GM23338 (cell line): ENCODE measurements around the gene IL1RN.

Experiments used
- EZH2 ChIP-seq: fragments of 200-600 bp; sonication (generic); IDR thresholded peaks from one replicate; pipeline ENCODE4 v1.8.0; 2017; ENCODE audit warnings: antibody characterized with exemption, mild to moderate bottlenecking, low read depth; ENCODE audit not compliant: unreplicated experiment
- EZH2phosphoT487 ChIP-seq: fragments of 200-600 bp; sonication (generic); IDR thresholded peaks from one replicate; pipeline ENCODE4 v1.8.1; 2018; ENCODE audit warnings: antibody characterized with exemption; ENCODE audit not compliant: unreplicated experiment
- JUNB ChIP-seq: IDR thresholded peaks from one replicate; pipeline ENCODE4 v1.6.1; 2016; ENCODE audit warnings: antibody characterized with exemption; ENCODE audit not compliant: unreplicated experiment
- NANOG ChIP-seq: IDR thresholded peaks from 2 replicates; pipeline ENCODE4 v1.6.1; 2016; ENCODE audit warnings: antibody characterized with exemption, borderline replicate concordance
- POLR2AphosphoS5 ChIP-seq: IDR thresholded peaks from 2 replicates; pipeline ENCODE4 v1.6.1; 2016; ENCODE audit warnings: antibody characterized with exemption, low read depth
- ZNF331 ChIP-seq: fragments of 250-450 bp; sonication (Bioruptor Pico); IDR thresholded peaks from 2 replicates; pipeline ENCODE4 v1.5.0; 2020; ENCODE audit warnings: low read depth, mild to moderate bottlenecking, moderate library complexity
- TF ChIP-seq, protein P1 (sequence below): fragments of 250-450 bp; sonication (Bioruptor Pico); IDR thresholded peaks from 2 replicates; pipeline ENCODE4 v1.5.0; 2020; ENCODE audit warnings: mild to moderate bottlenecking, moderate library complexity
- TF ChIP-seq, protein P2 (sequence below), 2 experiments: fragments of 200-600 bp in 1 of 2; sonication (generic) in 1 of 2; conservative IDR thresholded peaks; 2 replicates each; pipeline versions ENCODE4 v1.5.1 to v1.6.1; 2016 to 2017; ENCODE audit warnings: antibody characterized with exemption in 2 of 2, low read depth in 2 of 2, mild to moderate bottlenecking in 2 of 2, moderate library complexity in 1 of 2
- TF ChIP-seq, protein P3 (sequence below): IDR thresholded peaks from one replicate; pipeline ENCODE4 v1.6.1; 2018; ENCODE audit warnings: antibody characterized with exemption; ENCODE audit not compliant: unreplicated experiment
- TF ChIP-seq, protein P4 (sequence below): IDR thresholded peaks from 2 replicates; pipeline ENCODE4 v1.6.1; 2016; ENCODE audit warnings: antibody characterized with exemption

DNA sequence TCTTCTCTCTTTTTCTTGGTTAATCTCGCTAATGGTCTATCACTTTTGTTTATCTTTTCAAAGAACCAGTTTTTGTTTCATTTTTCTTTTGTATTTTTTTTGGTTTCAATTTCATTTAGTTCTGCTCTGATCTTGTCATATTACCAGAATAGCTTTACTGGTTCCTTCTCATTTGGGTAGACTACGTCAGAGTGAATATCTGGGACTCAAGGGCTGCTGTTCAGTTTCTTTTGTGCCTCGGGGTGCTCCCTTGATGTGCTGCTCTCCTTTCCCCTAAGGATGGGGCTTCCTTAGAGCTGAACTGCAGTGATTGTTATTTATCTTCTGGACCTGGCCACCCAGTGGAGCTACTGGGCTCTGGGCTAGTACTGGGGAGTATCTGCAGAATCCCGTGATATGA lies 29.4 kb upstream of the IL1RN start:
- TF ChIP-seq POLR2AphosphoS5 = no peak
- TF ChIP-seq, protein P1, sequence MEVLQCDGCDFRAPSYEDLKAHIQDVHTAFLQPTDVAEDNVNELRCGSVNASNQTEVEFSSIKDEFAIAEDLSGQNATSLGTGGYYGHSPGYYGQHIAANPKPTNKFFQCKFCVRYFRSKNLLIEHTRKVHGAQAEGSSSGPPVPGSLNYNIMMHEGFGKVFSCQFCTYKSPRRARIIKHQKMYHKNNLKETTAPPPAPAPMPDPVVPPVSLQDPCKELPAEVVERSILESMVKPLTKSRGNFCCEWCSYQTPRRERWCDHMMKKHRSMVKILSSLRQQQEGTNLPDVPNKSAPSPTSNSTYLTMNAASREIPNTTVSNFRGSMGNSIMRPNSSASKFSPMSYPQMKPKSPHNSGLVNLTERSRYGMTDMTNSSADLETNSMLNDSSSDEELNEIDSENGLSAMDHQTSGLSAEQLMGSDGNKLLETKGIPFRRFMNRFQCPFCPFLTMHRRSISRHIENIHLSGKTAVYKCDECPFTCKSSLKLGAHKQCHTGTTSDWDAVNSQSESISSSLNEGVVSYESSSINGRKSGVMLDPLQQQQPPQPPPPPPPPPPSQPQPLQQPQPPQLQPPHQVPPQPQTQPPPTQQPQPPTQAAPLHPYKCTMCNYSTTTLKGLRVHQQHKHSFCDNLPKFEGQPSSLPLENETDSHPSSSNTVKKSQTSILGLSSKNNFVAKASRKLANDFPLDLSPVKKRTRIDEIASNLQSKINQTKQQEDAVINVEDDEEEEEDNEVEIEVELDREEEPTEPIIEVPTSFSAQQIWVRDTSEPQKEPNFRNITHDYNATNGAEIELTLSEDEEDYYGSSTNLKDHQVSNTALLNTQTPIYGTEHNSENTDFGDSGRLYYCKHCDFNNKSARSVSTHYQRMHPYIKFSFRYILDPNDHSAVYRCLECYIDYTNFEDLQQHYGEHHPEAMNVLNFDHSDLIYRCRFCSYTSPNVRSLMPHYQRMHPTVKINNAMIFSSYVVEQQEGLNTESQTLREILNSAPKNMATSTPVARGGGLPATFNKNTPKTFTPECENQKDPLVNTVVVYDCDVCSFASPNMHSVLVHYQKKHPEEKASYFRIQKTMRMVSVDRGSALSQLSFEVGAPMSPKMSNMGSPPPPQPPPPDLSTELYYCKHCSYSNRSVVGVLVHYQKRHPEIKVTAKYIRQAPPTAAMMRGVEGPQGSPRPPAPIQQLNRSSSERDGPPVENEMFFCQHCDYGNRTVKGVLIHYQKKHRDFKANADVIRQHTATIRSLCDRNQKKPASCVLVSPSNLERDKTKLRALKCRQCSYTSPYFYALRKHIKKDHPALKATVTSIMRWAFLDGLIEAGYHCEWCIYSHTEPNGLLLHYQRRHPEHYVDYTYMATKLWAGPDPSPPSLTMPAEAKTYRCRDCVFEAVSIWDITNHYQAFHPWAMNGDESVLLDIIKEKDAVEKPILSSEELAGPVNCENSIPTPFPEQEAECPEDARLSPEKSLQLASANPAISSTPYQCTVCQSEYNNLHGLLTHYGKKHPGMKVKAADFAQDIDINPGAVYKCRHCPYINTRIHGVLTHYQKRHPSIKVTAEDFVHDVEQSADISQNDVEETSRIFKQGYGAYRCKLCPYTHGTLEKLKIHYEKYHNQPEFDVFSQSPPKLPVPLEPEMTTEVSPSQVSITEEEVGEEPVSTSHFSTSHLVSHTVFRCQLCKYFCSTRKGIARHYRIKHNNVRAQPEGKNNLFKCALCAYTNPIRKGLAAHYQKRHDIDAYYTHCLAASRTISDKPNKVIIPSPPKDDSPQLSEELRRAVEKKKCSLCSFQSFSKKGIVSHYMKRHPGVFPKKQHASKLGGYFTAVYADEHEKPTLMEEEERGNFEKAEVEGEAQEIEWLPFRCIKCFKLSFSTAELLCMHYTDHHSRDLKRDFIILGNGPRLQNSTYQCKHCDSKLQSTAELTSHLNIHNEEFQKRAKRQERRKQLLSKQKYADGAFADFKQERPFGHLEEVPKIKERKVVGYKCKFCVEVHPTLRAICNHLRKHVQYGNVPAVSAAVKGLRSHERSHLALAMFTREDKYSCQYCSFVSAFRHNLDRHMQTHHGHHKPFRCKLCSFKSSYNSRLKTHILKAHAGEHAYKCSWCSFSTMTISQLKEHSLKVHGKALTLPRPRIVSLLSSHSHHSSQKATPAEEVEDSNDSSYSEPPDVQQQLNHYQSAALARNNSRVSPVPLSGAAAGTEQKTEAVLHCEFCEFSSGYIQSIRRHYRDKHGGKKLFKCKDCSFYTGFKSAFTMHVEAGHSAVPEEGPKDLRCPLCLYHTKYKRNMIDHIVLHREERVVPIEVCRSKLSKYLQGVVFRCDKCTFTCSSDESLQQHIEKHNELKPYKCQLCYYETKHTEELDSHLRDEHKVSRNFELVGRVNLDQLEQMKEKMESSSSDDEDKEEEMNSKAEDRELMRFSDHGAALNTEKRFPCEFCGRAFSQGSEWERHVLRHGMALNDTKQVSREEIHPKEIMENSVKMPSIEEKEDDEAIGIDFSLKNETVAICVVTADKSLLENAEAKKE (CRISPR knock-in tag) = no peak
- no peak for TF ChIP-seq EZH2
- no peak for TF ChIP-seq EZH2phosphoT487
- TF ChIP-seq, protein P2, sequence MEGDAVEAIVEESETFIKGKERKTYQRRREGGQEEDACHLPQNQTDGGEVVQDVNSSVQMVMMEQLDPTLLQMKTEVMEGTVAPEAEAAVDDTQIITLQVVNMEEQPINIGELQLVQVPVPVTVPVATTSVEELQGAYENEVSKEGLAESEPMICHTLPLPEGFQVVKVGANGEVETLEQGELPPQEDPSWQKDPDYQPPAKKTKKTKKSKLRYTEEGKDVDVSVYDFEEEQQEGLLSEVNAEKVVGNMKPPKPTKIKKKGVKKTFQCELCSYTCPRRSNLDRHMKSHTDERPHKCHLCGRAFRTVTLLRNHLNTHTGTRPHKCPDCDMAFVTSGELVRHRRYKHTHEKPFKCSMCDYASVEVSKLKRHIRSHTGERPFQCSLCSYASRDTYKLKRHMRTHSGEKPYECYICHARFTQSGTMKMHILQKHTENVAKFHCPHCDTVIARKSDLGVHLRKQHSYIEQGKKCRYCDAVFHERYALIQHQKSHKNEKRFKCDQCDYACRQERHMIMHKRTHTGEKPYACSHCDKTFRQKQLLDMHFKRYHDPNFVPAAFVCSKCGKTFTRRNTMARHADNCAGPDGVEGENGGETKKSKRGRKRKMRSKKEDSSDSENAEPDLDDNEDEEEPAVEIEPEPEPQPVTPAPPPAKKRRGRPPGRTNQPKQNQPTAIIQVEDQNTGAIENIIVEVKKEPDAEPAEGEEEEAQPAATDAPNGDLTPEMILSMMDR (conservative IDR thresholded peaks at IDR 0.05; ENCODE audit: low read depth in 2 of 2) = no peak
- TF ChIP-seq, protein P3, sequence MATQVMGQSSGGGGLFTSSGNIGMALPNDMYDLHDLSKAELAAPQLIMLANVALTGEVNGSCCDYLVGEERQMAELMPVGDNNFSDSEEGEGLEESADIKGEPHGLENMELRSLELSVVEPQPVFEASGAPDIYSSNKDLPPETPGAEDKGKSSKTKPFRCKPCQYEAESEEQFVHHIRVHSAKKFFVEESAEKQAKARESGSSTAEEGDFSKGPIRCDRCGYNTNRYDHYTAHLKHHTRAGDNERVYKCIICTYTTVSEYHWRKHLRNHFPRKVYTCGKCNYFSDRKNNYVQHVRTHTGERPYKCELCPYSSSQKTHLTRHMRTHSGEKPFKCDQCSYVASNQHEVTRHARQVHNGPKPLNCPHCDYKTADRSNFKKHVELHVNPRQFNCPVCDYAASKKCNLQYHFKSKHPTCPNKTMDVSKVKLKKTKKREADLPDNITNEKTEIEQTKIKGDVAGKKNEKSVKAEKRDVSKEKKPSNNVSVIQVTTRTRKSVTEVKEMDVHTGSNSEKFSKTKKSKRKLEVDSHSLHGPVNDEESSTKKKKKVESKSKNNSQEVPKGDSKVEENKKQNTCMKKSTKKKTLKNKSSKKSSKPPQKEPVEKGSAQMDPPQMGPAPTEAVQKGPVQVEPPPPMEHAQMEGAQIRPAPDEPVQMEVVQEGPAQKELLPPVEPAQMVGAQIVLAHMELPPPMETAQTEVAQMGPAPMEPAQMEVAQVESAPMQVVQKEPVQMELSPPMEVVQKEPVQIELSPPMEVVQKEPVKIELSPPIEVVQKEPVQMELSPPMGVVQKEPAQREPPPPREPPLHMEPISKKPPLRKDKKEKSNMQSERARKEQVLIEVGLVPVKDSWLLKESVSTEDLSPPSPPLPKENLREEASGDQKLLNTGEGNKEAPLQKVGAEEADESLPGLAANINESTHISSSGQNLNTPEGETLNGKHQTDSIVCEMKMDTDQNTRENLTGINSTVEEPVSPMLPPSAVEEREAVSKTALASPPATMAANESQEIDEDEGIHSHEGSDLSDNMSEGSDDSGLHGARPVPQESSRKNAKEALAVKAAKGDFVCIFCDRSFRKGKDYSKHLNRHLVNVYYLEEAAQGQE = no peak
- TF ChIP-seq, protein P4, sequence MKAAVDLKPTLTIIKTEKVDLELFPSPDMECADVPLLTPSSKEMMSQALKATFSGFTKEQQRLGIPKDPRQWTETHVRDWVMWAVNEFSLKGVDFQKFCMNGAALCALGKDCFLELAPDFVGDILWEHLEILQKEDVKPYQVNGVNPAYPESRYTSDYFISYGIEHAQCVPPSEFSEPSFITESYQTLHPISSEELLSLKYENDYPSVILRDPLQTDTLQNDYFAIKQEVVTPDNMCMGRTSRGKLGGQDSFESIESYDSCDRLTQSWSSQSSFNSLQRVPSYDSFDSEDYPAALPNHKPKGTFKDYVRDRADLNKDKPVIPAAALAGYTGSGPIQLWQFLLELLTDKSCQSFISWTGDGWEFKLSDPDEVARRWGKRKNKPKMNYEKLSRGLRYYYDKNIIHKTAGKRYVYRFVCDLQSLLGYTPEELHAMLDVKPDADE = no peak
- no peak for TF ChIP-seq NANOG
- TF ChIP-seq JUNB = no peak
- TF ChIP-seq ZNF331 (CRISPR knock-in tag) = no peak
